Thyroid gland (tissue), 4 donors: ENCODE measurements around the gene ATAD3A.

Experiments
- POLR2A ChIP-seq, 2 donors: fragments of 450-650 bp; IDR thresholded peaks; one replicate each; pipeline ENCODE4 v1.6.1; 2017; ENCODE audit warnings: antibody characterized with exemption in 2 of 2, mild to moderate bottlenecking in 2 of 2, moderate library complexity in 1 of 2
- TF ChIP-seq, protein P1 (sequence below), 6 experiments: fragments of 200-600 bp in 3 of 6; fragments of 450-650 bp in 3 of 6; sonication (generic) in 3 of 6; IDR thresholded peaks; one replicate each; pipeline ENCODE4 v1.5.1; 2016 to 2019; ENCODE audit warnings: antibody characterized with exemption in 6 of 6, mild to moderate bottlenecking in 2 of 6, inconsistent platforms in 1 of 6, moderate library complexity in 1 of 6

DNA sequence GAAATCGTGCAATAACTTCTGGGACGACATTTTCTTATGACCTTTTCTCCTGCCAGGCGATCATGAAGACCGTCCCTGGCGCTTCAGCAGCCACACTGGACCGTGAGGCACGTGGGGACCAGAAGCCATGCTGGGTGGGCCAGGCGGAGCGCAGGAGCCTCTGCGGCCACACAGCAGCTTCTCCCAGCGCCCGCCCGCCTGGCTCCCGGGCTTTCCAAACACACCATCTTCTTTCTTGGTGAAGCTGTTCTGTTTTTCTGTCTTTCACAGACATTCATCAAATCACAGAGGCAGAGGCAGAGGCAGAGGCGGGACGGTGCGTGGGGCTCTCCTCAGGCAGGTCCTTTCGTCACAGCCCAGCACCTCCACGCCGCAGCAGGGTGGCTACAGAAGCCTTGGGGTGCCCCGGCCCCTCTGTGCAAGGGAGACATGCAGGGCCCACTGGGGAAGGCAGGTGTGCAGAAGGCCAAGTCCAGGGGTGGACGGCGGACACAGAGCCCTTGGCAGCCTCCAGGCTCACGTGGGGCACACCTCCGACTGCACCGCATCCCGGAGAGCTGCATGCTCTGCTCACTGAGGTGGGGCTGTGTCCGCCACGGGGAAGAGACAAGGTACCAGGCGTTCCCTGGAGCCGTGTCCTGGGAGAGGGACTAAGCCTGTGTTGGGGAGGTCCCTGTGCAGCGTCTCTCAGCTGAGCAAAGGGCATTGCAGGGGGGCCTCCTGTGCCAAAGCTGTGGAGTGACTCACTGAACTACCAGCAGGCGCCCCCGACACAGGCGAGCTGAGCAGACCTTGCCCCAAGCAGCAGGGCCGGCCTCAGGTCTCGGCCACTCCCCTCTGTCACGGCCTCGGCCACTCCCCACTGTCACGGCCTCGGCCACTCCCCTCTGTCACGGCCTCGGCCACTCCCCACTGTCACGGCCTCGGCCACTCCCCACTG lies 31.1 kb downstream of the ATAD3A start:
- TF ChIP-seq POLR2A (IDR thresholded peaks at IDR 0.05): no peak
- TF ChIP-seq, protein P1, sequence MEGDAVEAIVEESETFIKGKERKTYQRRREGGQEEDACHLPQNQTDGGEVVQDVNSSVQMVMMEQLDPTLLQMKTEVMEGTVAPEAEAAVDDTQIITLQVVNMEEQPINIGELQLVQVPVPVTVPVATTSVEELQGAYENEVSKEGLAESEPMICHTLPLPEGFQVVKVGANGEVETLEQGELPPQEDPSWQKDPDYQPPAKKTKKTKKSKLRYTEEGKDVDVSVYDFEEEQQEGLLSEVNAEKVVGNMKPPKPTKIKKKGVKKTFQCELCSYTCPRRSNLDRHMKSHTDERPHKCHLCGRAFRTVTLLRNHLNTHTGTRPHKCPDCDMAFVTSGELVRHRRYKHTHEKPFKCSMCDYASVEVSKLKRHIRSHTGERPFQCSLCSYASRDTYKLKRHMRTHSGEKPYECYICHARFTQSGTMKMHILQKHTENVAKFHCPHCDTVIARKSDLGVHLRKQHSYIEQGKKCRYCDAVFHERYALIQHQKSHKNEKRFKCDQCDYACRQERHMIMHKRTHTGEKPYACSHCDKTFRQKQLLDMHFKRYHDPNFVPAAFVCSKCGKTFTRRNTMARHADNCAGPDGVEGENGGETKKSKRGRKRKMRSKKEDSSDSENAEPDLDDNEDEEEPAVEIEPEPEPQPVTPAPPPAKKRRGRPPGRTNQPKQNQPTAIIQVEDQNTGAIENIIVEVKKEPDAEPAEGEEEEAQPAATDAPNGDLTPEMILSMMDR (IDR thresholded peaks at IDR 0.05): no peak
